ENCODE results near the gene HLA-C.
"Not testable (repeated sequence)": the region's sequence is repeated elsewhere in the genome, so short reads cannot be mapped to it uniquely, and the experiment has no call there.

Gene HLA-C

DNA sequence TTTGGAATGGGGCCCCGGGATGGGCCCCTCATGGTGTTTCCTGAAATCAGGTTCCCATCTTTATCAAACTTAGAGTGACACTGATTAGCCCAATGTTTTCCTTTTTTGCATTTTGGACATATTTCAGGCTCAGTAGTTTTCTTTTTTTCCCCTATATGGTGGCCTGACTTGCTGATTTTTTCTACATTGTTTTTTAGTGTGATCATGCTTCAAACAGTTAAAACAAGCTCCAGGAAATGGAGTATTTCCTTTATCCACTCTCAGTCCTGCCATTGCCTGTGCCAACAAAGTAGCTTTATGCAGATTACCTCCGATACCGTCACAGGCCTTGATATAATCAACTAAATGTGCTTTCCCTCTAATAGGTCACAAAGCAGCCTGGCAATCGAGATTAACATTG is 37.8 kb downstream of the HLA-C start:
- H3K27ac ChIP-seq (ENCODE audit: low read length, poor library complexity, severe bottlenecking); H2BK12ac ChIP-seq (ENCODE audit: low read length in 2 of 2); H3K79me1 ChIP-seq (replicated peaks; ENCODE audit: low read length, poor library complexity, severe bottlenecking); H3K18ac ChIP-seq (ENCODE audit: low read depth in 1 of 2, low read length in 2 of 2); H3K4ac ChIP-seq (ENCODE audit: low read depth in 1 of 2, low read length in 2 of 2); H3K23ac ChIP-seq (ENCODE audit: low read length in 2 of 2); H3K9ac ChIP-seq (ENCODE audit: low read length); H2AFZ ChIP-seq (ENCODE audit: low read depth, low read length); H3K4me1 ChIP-seq (ENCODE audit: control insufficient read depth, insufficient read depth, low read depth, low read length); H3K36me3 ChIP-seq (ENCODE audit: control insufficient read depth in 1 of 2, insufficient read depth in 2 of 2, low read depth in 1 of 2, low read length in 2 of 2); DNase-seq; H4K8ac ChIP-seq (ENCODE audit: low read length); H4K91ac ChIP-seq (ENCODE audit: low read length); H2BK120ac ChIP-seq (ENCODE audit: low read depth, low read length); H2BK5ac ChIP-seq (ENCODE audit: low read depth, low read length, poor library complexity, severe bottlenecking); H3K9me3 ChIP-seq (ENCODE audit: control insufficient read depth, low read length); H3K4me2 ChIP-seq (ENCODE audit: low read length, poor library complexity, severe bottlenecking); H2BK15ac ChIP-seq (ENCODE audit: low read depth, poor library complexity, severe bottlenecking); H2AK5ac ChIP-seq (ENCODE audit: low read length, severe bottlenecking); H3K4me3 ChIP-seq (ENCODE audit: insufficient read depth in 1 of 2, low read depth in 1 of 2, low read length in 2 of 2); H3K14ac ChIP-seq (ENCODE audit: low read length in 2 of 2): not testable (repeated sequence)
- H3K27me3 ChIP-seq (ENCODE audit: control insufficient read depth in 1 of 2, insufficient read depth in 1 of 2, low read length in 2 of 2), result peaks cover 24 to 61% of the 10 kb centered on the region in 2 experiments
- WGBS, result 78% methylated on average over 2 of the region's 4 CpGs

DNA sequence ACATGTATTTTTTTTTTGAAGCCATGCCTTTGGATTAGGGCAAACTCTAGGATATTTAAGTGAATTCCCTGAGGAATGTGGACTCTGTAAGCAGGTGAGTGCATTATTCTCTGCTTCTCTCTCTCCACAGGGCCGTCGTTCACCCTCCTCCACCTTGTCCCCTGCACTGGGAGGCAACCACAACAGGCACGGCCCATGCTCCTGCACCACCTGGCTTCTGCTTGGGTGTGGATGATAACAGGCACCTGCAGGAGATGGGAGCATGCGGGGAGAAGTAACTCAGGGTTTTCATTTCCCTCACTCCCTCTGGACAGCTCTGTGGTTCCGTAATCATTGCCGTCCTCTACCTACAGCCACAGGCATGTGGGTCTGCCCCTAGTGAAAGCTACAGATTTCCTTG is 43.4 kb downstream of the HLA-C start:
- Histone ChIP-seq H3K4ac (ENCODE audit: low read depth in 1 of 2, low read length in 2 of 2) (no peak overlapping the region), H2AFZ (ENCODE audit: low read depth, low read length) (no peak overlapping the region), H3K23ac (ENCODE audit: low read length in 2 of 2) (no peak overlapping the region), H3K14ac (ENCODE audit: low read length in 2 of 2) (no peak overlapping the region), H3K79me1 (replicated peaks; ENCODE audit: low read length, poor library complexity, severe bottlenecking) (no peaks in the 10 kb centered on the region), H2BK120ac (ENCODE audit: low read depth, low read length) (no peak overlapping the region), H3K18ac (ENCODE audit: low read depth in 1 of 2, low read length in 2 of 2) (no peak overlapping the region), H3K9ac (ENCODE audit: low read length) (no peak overlapping the region), H3K4me1 (ENCODE audit: control insufficient read depth, insufficient read depth, low read depth, low read length) (no peaks in the 10 kb centered on the region), H3K9me3 (ENCODE audit: control insufficient read depth, low read length) (no peaks in the 10 kb centered on the region), H4K8ac (ENCODE audit: low read length) (no peak overlapping the region), H2BK15ac (ENCODE audit: low read depth, poor library complexity, severe bottlenecking) (no peak overlapping the region), H3K27ac (ENCODE audit: low read length, poor library complexity, severe bottlenecking) (no peak overlapping the region), H3K4me2 (ENCODE audit: low read length, poor library complexity, severe bottlenecking) (no peak overlapping the region), H3K27me3 (ENCODE audit: control insufficient read depth in 1 of 2, insufficient read depth in 1 of 2, low read length in 2 of 2) (peaks cover 9 to 39% of the 10 kb centered on the region in 2 experiments), H3K36me3 (ENCODE audit: control insufficient read depth in 1 of 2, insufficient read depth in 2 of 2, low read depth in 1 of 2, low read length in 2 of 2) (no peaks in the 10 kb centered on the region), H3K4me3 (ENCODE audit: insufficient read depth in 1 of 2, low read depth in 1 of 2, low read length in 2 of 2) (no peak overlapping the region), H2AK5ac (ENCODE audit: low read length, severe bottlenecking) (no peak overlapping the region), H4K91ac (ENCODE audit: low read length) (no peak overlapping the region), H2BK12ac (ENCODE audit: low read length in 2 of 2) (no peak overlapping the region), H2BK5ac (ENCODE audit: low read depth, low read length, poor library complexity, severe bottlenecking) (no peak overlapping the region)
- whole genome bisulfite sequencing, result 76% methylated on average over 4 of the region's 6 CpGs
- no peak for DNase-seq

DNA sequence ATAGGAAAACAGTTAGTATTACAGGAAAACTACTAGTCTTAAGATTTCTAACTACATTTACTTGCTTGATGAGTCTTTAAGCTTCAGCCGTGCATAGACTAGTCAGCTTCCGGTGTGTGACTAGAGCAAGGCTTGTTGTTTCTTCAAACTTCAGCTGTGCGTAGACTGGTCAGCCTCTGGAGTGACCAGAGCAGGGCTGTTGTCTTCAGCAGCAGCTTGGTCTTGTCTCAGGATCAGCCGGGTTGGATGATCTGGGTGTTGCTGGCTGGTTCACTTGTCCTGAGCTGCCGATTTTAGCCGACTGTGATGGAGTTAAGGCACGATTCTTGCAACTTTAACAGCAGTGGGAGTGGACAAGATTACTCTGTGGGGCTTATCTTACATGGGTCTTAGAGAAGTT is 44.7 kb downstream of the HLA-C start:
- Histone ChIP-seq H3K23ac (ENCODE audit: low read length in 2 of 2) (no peak overlapping the region), H2BK120ac (ENCODE audit: low read depth, low read length) (no peak overlapping the region), H3K36me3 (ENCODE audit: control insufficient read depth in 1 of 2, insufficient read depth in 2 of 2, low read depth in 1 of 2, low read length in 2 of 2) (no peaks in the 10 kb centered on the region), H2BK12ac (ENCODE audit: low read length in 2 of 2) (no peak overlapping the region), H2AFZ (ENCODE audit: low read depth, low read length) (no peak overlapping the region), H4K91ac (ENCODE audit: low read length) (no peak overlapping the region), H3K9me3 (ENCODE audit: control insufficient read depth, low read length) (no peaks in the 10 kb centered on the region), H3K4me3 (ENCODE audit: insufficient read depth in 1 of 2, low read depth in 1 of 2, low read length in 2 of 2) (no peak overlapping the region), H3K4me2 (ENCODE audit: low read length, poor library complexity, severe bottlenecking) (no peak overlapping the region), H3K27me3 (ENCODE audit: control insufficient read depth in 1 of 2, insufficient read depth in 1 of 2, low read length in 2 of 2) (peaks cover 13 to 33% of the 10 kb centered on the region in 2 experiments), H3K9ac (ENCODE audit: low read length) (no peak overlapping the region), H3K18ac (ENCODE audit: low read depth in 1 of 2, low read length in 2 of 2) (no peak overlapping the region), H2BK5ac (ENCODE audit: low read depth, low read length, poor library complexity, severe bottlenecking) (no peak overlapping the region), H4K8ac (ENCODE audit: low read length) (no peak overlapping the region), H2AK5ac (ENCODE audit: low read length, severe bottlenecking) (no peak overlapping the region), H2BK15ac (ENCODE audit: low read depth, poor library complexity, severe bottlenecking) (no peak overlapping the region), H3K14ac (ENCODE audit: low read length in 2 of 2) (no peak overlapping the region), H3K79me1 (replicated peaks; ENCODE audit: low read length, poor library complexity, severe bottlenecking) (no peaks in the 10 kb centered on the region), H3K4ac (ENCODE audit: low read depth in 1 of 2, low read length in 2 of 2) (no peak overlapping the region), H3K27ac (ENCODE audit: low read length, poor library complexity, severe bottlenecking) (no peak overlapping the region), H3K4me1 (ENCODE audit: control insufficient read depth, insufficient read depth, low read depth, low read length) (no peaks in the 10 kb centered on the region)
- DNase-seq, result no peak
- WGBS, result 82% methylated on average over 7 of the region's 7 CpGs

DNA sequence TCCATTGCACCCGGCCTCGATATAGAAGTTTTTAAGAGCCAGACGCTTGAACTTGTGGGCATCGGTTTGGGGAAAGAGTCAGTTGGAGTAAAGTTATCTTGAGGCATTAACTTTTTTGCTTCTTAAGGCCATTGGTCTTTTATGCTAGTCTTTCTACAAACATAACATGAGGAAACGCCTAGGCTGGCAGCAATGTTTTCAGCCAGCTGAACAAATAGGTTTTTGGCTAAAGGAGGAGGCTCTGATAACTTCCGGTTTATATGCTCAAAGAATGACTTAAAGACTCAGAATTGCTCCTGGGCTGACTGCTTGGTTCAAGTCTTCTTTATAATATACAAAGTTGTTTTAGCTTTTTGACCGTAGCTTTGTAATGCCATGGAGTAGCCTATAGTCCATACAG is 46.2 kb downstream of the HLA-C start:
- Histone ChIP-seq H3K9me3 (ENCODE audit: control insufficient read depth, low read length) (no peaks in the 10 kb centered on the region), H3K14ac (ENCODE audit: low read length in 2 of 2) (no peak overlapping the region), H2BK15ac (ENCODE audit: low read depth, poor library complexity, severe bottlenecking) (no peak overlapping the region), H4K91ac (ENCODE audit: low read length) (no peak overlapping the region), H2BK12ac (ENCODE audit: low read length in 2 of 2) (no peak overlapping the region), H3K36me3 (ENCODE audit: control insufficient read depth in 1 of 2, insufficient read depth in 2 of 2, low read depth in 1 of 2, low read length in 2 of 2) (no peaks in the 10 kb centered on the region), H3K9ac (ENCODE audit: low read length) (no peak overlapping the region), H2AK5ac (ENCODE audit: low read length, severe bottlenecking) (no peak overlapping the region), H3K23ac (ENCODE audit: low read length in 2 of 2) (no peak overlapping the region), H2AFZ (ENCODE audit: low read depth, low read length) (no peak overlapping the region), H4K8ac (ENCODE audit: low read length) (no peak overlapping the region), H3K4me2 (ENCODE audit: low read length, poor library complexity, severe bottlenecking) (no peak overlapping the region), H3K4ac (ENCODE audit: low read depth in 1 of 2, low read length in 2 of 2) (no peak overlapping the region), H3K4me1 (ENCODE audit: control insufficient read depth, insufficient read depth, low read depth, low read length) (no peaks in the 10 kb centered on the region), H2BK120ac (ENCODE audit: low read depth, low read length) (no peak overlapping the region), H3K27me3 (ENCODE audit: control insufficient read depth in 1 of 2, insufficient read depth in 1 of 2, low read length in 2 of 2) (peaks cover 12 to 21% of the 10 kb centered on the region in 2 experiments), H3K18ac (ENCODE audit: low read depth in 1 of 2, low read length in 2 of 2) (no peak overlapping the region), H2BK5ac (ENCODE audit: low read depth, low read length, poor library complexity, severe bottlenecking) (no peak overlapping the region), H3K4me3 (ENCODE audit: insufficient read depth in 1 of 2, low read depth in 1 of 2, low read length in 2 of 2) (no peak overlapping the region), H3K79me1 (replicated peaks; ENCODE audit: low read length, poor library complexity, severe bottlenecking) (no peaks in the 10 kb centered on the region), H3K27ac (ENCODE audit: low read length, poor library complexity, severe bottlenecking) (no peak overlapping the region)
- WGBS, result 76% methylated on average over 6 of the region's 7 CpGs
- DNase-seq, result no peak
